HTR-8/SVneo (cell line): ENCODE results near the gene BTBD10.

Experiments
- DNase-seq: peaks from one replicate; pipeline ENCODE4 v3.0.0; 2011; ENCODE audit warnings: low spot score, mixed read lengths; ENCODE audit not compliant: insufficient read length
- FAIRE-seq: peaks from 2 replicates; lab custom pipeline; 2011; peaks lifted over from hg19 to GRCh38; lab: Jason Lieb, UNC

The BTBD10 gene

GRCh38 chr11:13376838-13377237, 86.2 kb downstream of the BTBD10 start:
- no peak for DNase-seq
- no peak for FAIRE-seq

GRCh38 chr11:13376402-13376801, 86.6 kb downstream of the BTBD10 start:
- DNase-seq (no peak), FAIRE-seq (no peak)

GRCh38 chr11:13375798-13376197, 87.2 kb downstream of the BTBD10 start:
- DNase-seq (no peak), FAIRE-seq (no peak)

GRCh38 chr11:13373216-13373615, 89.8 kb downstream of the BTBD10 start:
- DNase-seq = no peak
- no peak for FAIRE-seq

GRCh38 chr11:13368041-13368446, 95.0 kb downstream of the BTBD10 start:
- FAIRE-seq = peak; percentile 40

GRCh38 chr11:13367115-13367514, 95.9 kb downstream of the BTBD10 start:
- no peak for DNase-seq
- no peak for FAIRE-seq

More at GRCh38 chr11:13368041-13368446, 95.0 kb downstream of the BTBD10 start:
- peak; percentile 7 for DNase-seq

- FAIRE-seq (no peak), DNase-seq (no peak)
Observed at GRCh38 chr11:13366266-13367026, 96.6 kb downstream of the BTBD10 start.

- FAIRE-seq (no peak), DNase-seq (no peak)
Observed at GRCh38 chr11:13364388-13364787, 98.6 kb downstream of the BTBD10 start.

GRCh38 chr11:13362596-13363109, 100.4 kb downstream of the BTBD10 start:
- DNase-seq (no peak), FAIRE-seq (no peak)

GRCh38 chr11:13358596-13359270, 104.3 kb downstream of the BTBD10 start:
- FAIRE-seq (no peak), DNase-seq (no peak)

- DNase-seq (no peak), FAIRE-seq (no peak)
Observed at GRCh38 chr11:13357232-13357631, 105.8 kb downstream of the BTBD10 start.

- FAIRE-seq (no peak), DNase-seq (no peak)
Observed at GRCh38 chr11:13355191-13355590, 107.8 kb downstream of the BTBD10 start.

GRCh38 chr11:13354335-13354734, 108.7 kb downstream of the BTBD10 start:
- FAIRE-seq (no peak), DNase-seq (peak; percentile 35)

- no peak for DNase-seq
- FAIRE-seq = no peak
Observed at GRCh38 chr11:13352711-13353110, 110.3 kb downstream of the BTBD10 start.

GRCh38 chr11:13349581-13349980, 113.4 kb downstream of the BTBD10 start:
- DNase-seq (no peak), FAIRE-seq (no peak)

- no peak for DNase-seq
- no peak for FAIRE-seq
Observed at GRCh38 chr11:13349046-13349445, 114.0 kb downstream of the BTBD10 start.

GRCh38 chr11:13348305-13348704, 114.7 kb downstream of the BTBD10 start:
- DNase-seq = no peak

GRCh38 chr11:13347901-13348300, 115.1 kb downstream of the BTBD10 start:
- DNase-seq = no peak
- no peak for FAIRE-seq

More at GRCh38 chr11:13348305-13348704, 114.7 kb downstream of the BTBD10 start:
- FAIRE-seq = no peak

- FAIRE-seq (no peak), DNase-seq (no peak)
Observed at GRCh38 chr11:13346470-13346869, 116.6 kb downstream of the BTBD10 start.

GRCh38 chr11:13344818-13345217, 118.2 kb downstream of the BTBD10 start:
- DNase-seq (no peak), FAIRE-seq (no peak)

GRCh38 chr11:13343931-13344717, 118.9 kb downstream of the BTBD10 start:
- FAIRE-seq = no peak
- DNase-seq = peak; percentile 67
